Measurements from ENCODE around the gene TECTA. TPM values are rescaled to one million over a fixed set of nuclear protein-coding genes. Genes with fewer than 3 reads are reported as not detected.
"Not testable (repeated sequence)": the region's sequence is repeated elsewhere in the genome, so short reads cannot be mapped to it uniquely, and the experiment has no call there.

The TECTA gene
- total RNA-seq, 1 donor from 2014 or later, result 2.3 TPM

- H3K4me1 Mint-ChIP-seq (ENCODE audit: unreplicated experiment), result peaks cover 28% of the 10 kb centered on the region
- no peaks in the 10 kb centered on the region for H3K9me3 Mint-ChIP-seq
- no peak overlapping the region for H3K27ac Mint-ChIP-seq
- no peaks in the 10 kb centered on the region for H3K36me3 Mint-ChIP-seq
- DNase-seq (ENCODE audit: extremely low spot score, unreplicated experiment), result no peak
- no peak for TF ChIP-seq CTCF (conservative IDR thresholded peaks at IDR 0.05)
- H3K27me3 Mint-ChIP-seq, result peaks cover 6% of the 10 kb centered on the region
- no peak overlapping the region for H3K4me3 Mint-ChIP-seq
These were observed 134.0 kb downstream of the TECTA start for GRCh38 chr11:121235057-121235456.

DNA sequence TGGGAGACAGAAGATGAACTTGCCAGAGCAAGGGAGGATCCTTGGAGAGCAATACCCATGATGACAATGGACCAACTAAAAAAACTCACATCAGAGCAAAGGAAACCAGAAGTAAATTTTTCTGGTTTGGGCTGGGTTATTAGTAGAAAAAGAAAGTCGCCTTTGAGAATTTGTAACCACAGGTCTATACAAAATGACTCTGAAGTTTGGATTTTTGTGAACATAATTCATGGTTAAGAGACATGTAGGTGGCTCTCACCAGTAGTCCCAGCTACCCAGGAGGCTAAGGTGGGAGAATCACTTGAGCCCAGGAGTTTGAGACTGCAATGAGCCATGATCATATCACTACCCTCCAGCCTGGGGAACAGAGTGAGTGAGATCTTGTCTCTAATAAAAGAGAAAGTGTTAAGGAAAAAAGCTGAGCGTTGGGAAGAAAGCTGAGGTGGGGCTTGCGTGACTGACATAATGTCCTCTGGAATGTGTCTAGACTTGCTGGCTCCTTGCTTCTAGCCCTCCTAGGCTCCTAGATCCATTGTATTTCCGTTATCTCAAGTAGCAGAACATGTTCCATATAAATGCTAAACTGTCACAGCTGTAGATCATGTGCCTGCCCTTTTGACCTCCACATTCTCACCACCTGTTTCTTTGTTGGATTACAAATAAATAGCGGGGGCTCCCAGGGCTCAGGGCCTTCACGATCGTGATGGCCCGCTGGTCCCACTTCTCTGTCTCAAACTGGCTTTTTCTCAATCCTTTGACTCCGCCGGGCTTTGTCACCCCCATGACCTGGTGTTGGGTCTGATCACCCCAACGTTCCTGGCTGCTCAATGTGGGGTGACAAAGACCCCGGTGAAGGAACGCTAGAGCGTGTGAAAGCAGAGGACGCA is 135.3 kb downstream of the TECTA start:
- H3K9me3 Mint-ChIP-seq, result no peaks in the 10 kb centered on the region
- H3K27me3 Mint-ChIP-seq, result peaks cover 5% of the 10 kb centered on the region
- no peak for DNase-seq (ENCODE audit: extremely low spot score, unreplicated experiment)
- H3K4me3 Mint-ChIP-seq, result peak overlapping the region; percentile 27
- peaks cover 28% of the 10 kb centered on the region for H3K4me1 Mint-ChIP-seq (ENCODE audit: unreplicated experiment)
- peak overlapping the region; percentile 57 for H3K27ac Mint-ChIP-seq
- no peaks in the 10 kb centered on the region for H3K36me3 Mint-ChIP-seq
- no peak for TF ChIP-seq CTCF (conservative IDR thresholded peaks at IDR 0.05)

- DNase-seq (ENCODE audit: extremely low spot score, unreplicated experiment); H3K36me3 Mint-ChIP-seq; H3K27ac Mint-ChIP-seq; H3K4me3 Mint-ChIP-seq; H3K27me3 Mint-ChIP-seq; H3K9me3 Mint-ChIP-seq: not testable (repeated sequence)
- peaks cover 31% of the 10 kb centered on the region for H3K4me1 Mint-ChIP-seq (ENCODE audit: unreplicated experiment)
These were observed 136.2 kb downstream of the TECTA start for GRCh38 chr11:121237247-121237646.

DNA sequence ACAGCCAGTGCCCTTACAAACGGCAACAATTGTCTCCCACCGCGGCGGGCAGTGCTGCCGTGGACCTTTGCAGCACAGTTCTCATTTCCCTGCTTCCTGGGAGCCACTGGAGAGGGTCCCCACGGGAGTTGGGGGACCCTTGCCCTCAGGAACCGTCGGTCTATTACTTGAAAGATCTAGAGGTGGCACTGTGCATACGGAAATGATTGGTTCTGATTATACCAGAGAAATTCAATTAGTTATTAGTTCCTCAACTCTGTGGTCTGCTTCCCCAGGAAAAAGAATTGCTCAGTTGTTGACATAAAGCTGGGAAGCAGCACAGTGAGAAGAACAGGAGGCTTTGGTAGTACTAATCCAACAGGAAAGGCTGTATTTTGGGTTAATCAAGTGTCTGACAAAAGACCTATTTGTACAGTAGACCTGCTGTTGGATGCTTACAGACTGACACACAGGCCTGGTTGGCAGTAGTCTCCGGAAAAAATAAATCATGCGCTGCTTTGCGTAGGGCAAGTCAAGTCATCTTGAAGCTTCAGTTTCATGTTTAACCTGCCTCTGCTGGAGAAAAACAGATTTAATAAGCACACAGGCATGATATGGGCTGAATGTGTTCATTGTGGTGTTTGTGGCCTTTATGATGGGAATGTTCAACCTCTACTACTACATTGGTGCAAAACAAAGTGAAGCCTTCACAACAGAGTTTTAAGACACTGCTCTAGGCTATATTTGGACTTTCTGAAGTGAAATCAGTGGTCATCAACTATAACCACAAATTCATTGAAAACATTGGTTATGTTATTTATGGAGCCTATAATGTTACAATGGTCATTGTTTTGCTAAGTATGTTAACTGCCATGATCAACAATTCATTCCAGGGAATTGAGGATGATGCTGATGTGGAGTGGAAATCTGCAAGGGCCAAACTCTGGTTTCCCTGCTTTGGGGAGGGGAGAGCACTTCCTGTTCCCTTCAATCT is 136.9 kb downstream of the TECTA start:
- no peak for TF ChIP-seq CTCF (conservative IDR thresholded peaks at IDR 0.05)
- no peaks in the 10 kb centered on the region for H3K9me3 Mint-ChIP-seq
- no peak for DNase-seq (ENCODE audit: extremely low spot score, unreplicated experiment)
- H3K4me1 Mint-ChIP-seq (ENCODE audit: unreplicated experiment), result peaks cover 33% of the 10 kb centered on the region
- no peak overlapping the region for H3K27ac Mint-ChIP-seq
- H3K36me3 Mint-ChIP-seq, result no peaks in the 10 kb centered on the region
- no peak overlapping the region for H3K4me3 Mint-ChIP-seq
- H3K27me3 Mint-ChIP-seq, result peaks cover 4% of the 10 kb centered on the region

- no peak for DNase-seq (ENCODE audit: extremely low spot score, unreplicated experiment)
- peaks cover 33% of the 10 kb centered on the region for H3K4me1 Mint-ChIP-seq (ENCODE audit: unreplicated experiment)
- H3K4me3 Mint-ChIP-seq, result no peak overlapping the region
- no peak for TF ChIP-seq CTCF (conservative IDR thresholded peaks at IDR 0.05)
- no peaks in the 10 kb centered on the region for H3K9me3 Mint-ChIP-seq
- no peak overlapping the region for H3K27ac Mint-ChIP-seq
- H3K27me3 Mint-ChIP-seq, result peaks cover 4% of the 10 kb centered on the region
- H3K36me3 Mint-ChIP-seq, result no peaks in the 10 kb centered on the region
These were observed 137.9 kb downstream of the TECTA start for GRCh38 chr11:121238956-121239355.

DNA sequence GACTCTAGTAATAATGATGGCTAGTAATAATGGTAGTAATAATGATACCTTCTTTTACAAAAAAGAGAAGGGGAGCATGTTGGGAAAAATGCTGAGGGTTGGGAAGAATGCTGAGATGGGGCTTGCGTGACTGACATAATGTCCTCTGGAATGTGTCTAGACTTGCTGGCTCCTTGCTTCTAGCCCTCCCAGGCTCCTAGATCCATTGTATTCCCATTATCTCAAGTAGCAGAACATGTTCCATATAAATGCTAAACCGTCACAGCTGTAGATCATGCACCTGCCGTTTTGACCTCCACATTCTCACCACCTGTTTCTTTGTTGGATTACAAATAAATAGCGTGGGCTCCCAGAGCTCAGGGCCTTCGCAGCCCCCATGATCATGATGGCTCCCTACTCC is 139.0 kb downstream of the TECTA start:
- not testable (repeated sequence) for H3K36me3 Mint-ChIP-seq; H3K4me3 Mint-ChIP-seq; H3K27me3 Mint-ChIP-seq; DNase-seq (ENCODE audit: extremely low spot score, unreplicated experiment); H3K27ac Mint-ChIP-seq; H3K9me3 Mint-ChIP-seq
- H3K4me1 Mint-ChIP-seq (ENCODE audit: unreplicated experiment), result peaks cover 25% of the 10 kb centered on the region

Data from type B pancreatic cell (in vitro differentiated cells).